H1 (cell line): ENCODE results near the gene HTRA2. TPM values are rescaled to one million over a fixed set of nuclear protein-coding genes. Genes with fewer than 3 reads are reported as not detected.

Experiments used
- CTCF ChIA-PET: fragments of 300-600 bp; sonication (Branson Sonifier 250); formaldehyde crosslinking; loops from one replicate; lab custom pipeline; 2021; ENCODE audit not compliant: partially characterized antibody; lab: Charles Lee
- POLR2A ChIA-PET: fragments of 300-600 bp; sonication (Branson Sonifier 250); formaldehyde crosslinking; loops from one replicate; lab custom pipeline; 2021; ENCODE audit warnings: inconsistent platforms; ENCODE audit not compliant: partially characterized antibody; lab: Charles Lee
- DNase-seq, 2 experiments: peaks; one replicate each; pipeline versions ENCODE4 v3.0.0 to v3.0.0-alpha.2; 2010 to 2022; ENCODE audit warnings: low spot score in 2 of 2, low read depth in 1 of 2, mixed read lengths in 1 of 2
- FAIRE-seq: peaks from 2 replicates; lab custom pipeline; 2011; peaks lifted over from hg19 to GRCh38; lab: Jason Lieb, UNC
- H2AFZ ChIP-seq: 2 replicates; pipeline ENCODE4 v1.8.1; 2012; ENCODE audit warnings: low read length, inconsistent platforms
- H2AK5ac ChIP-seq: 2 replicates; pipeline ENCODE4 v1.6.1; 2013; ENCODE audit warnings: low read depth, low read length
- H2BK120ac ChIP-seq: replicated peaks from 2 replicates; pipeline ENCODE3; 2013; ENCODE audit warnings: low read depth, low read length, inconsistent platforms
- H2BK12ac ChIP-seq: 2 replicates; pipeline ENCODE4 v1.6.1; 2013; ENCODE audit warnings: low read depth, low read length
- H2BK15ac ChIP-seq: 2 replicates; pipeline ENCODE4 v1.6.1; 2013; ENCODE audit warnings: low read length
- H2BK20ac ChIP-seq: 2 replicates; pipeline ENCODE4 v1.6.1; 2013; ENCODE audit warnings: low read length
- H2BK5ac ChIP-seq: 2 replicates; pipeline ENCODE4 v1.6.1; 2013; ENCODE audit warnings: low read depth, low read length
- H3K14ac ChIP-seq: 2 replicates; pipeline ENCODE4 v1.6.1; 2013; ENCODE audit warnings: inconsistent platforms; ENCODE audit not compliant: insufficient read length
- H3K18ac ChIP-seq: 2 replicates; pipeline ENCODE4 v1.6.1; 2013; ENCODE audit warnings: low read length; ENCODE audit errors: extremely low read depth
- H3K23ac ChIP-seq: 2 replicates; pipeline ENCODE4 v1.6.1; 2013; ENCODE audit warnings: inconsistent platforms; ENCODE audit not compliant: insufficient read length
- H3K23me2 ChIP-seq: 2 replicates; pipeline ENCODE4 v1.6.1; 2013; ENCODE audit warnings: low read depth, low read length
- H3K27ac ChIP-seq: 2 replicates; pipeline ENCODE4 v1.6.1; 2011; ENCODE audit warnings: low read depth, low read length, inconsistent platforms
- H3K27me3 ChIP-seq, 4 experiments: replicated peaks in 1 of 4; 1 replicate in 1 of 4; 2 replicates in 3 of 4; pipeline versions ENCODE4 v1.6.1 to v1.8.1; 2011 to 2013; ENCODE audit warnings: low read length in 3 of 4, mild to moderate bottlenecking in 3 of 4, inconsistent platforms in 2 of 4, mixed read lengths in 2 of 4, moderate library complexity in 1 of 4; ENCODE audit not compliant: control insufficient read depth in 3 of 4, insufficient read depth in 3 of 4; ENCODE audit errors: extremely low read depth in 1 of 4
- H3K36me3 ChIP-seq, 4 experiments: 2 replicates each; pipeline versions ENCODE4 v1.6.1 to v1.8.1; 2011 to 2013; ENCODE audit warnings: mild to moderate bottlenecking in 4 of 4, low read length in 3 of 4, moderate library complexity in 2 of 4, control low read depth in 1 of 4, inconsistent platforms in 1 of 4; ENCODE audit not compliant: insufficient read depth in 4 of 4, control insufficient read depth in 2 of 4
- H3K4ac ChIP-seq: replicated peaks from 2 replicates; pipeline ENCODE3; 2013; ENCODE audit warnings: low read length, low read depth, mixed read lengths, inconsistent platforms; ENCODE audit not compliant: insufficient read length
- H3K4me1 ChIP-seq, 4 experiments: replicated peaks in 1 of 4; 1 replicate in 1 of 4; 2 replicates in 3 of 4; pipeline versions ENCODE4 v1.6.1 to v1.8.1; 2011 to 2013; ENCODE audit warnings: low read length in 3 of 4, inconsistent platforms in 2 of 4, mixed read lengths in 1 of 4; ENCODE audit not compliant: insufficient read depth in 4 of 4, control insufficient read depth in 3 of 4
- H3K4me2 ChIP-seq, 2 experiments: 2 replicates each; pipeline versions ENCODE4 v1.6.1 to v1.8.1; 2011 to 2013; ENCODE audit warnings: low read depth in 2 of 2, low read length in 2 of 2, control low read depth in 1 of 2, inconsistent platforms in 1 of 2, mild to moderate bottlenecking in 1 of 2; ENCODE audit not compliant: insufficient read depth in 1 of 2
- H3K4me3 ChIP-seq, 4 experiments: fragments of 200-600, 300-600 bp in 1 of 4; sonication (generic), shearing (Covaris generic), sonication (Bioruptor Twin) in 1 of 4; 2 replicates each; pipeline versions ENCODE4 v1.5.1 to v1.8.1; 2011 to 2016; ENCODE audit warnings: low read length in 4 of 4, low read depth in 3 of 4, control low read depth in 2 of 4, inconsistent platforms in 2 of 4, mild to moderate bottlenecking in 2 of 4, mixed read lengths in 1 of 4, moderate library complexity in 1 of 4; ENCODE audit not compliant: insufficient read depth in 2 of 4; ENCODE audit errors: extremely low read depth in 1 of 4
- H3K56ac ChIP-seq: replicated peaks from 2 replicates; pipeline ENCODE3; 2013; ENCODE audit warnings: low read depth, mild to moderate bottlenecking, mixed read lengths, low read length, inconsistent platforms; ENCODE audit not compliant: insufficient read length
- H3K79me1 ChIP-seq: 2 replicates; pipeline ENCODE4 v1.6.1; 2013; ENCODE audit warnings: low read depth, low read length, control low read depth
- H3K79me2 ChIP-seq, 2 experiments: 2 replicates each; pipeline versions ENCODE4 v1.6.1 to v1.8.1; 2012 to 2013; ENCODE audit warnings: low read length in 2 of 2, mild to moderate bottlenecking in 2 of 2, inconsistent platforms in 1 of 2; ENCODE audit not compliant: insufficient read depth in 2 of 2, control insufficient read depth in 1 of 2
- H3K9ac ChIP-seq, 4 experiments: replicated peaks in 1 of 4; 1 replicate in 1 of 4; 2 replicates in 3 of 4; pipeline versions ENCODE4 v1.6.1 to v1.8.1; 2011 to 2013; ENCODE audit warnings: low read depth in 3 of 4, low read length in 3 of 4, control low read depth in 2 of 4, mild to moderate bottlenecking in 2 of 4, moderate library complexity in 2 of 4, inconsistent platforms in 1 of 4; ENCODE audit errors: extremely low read depth in 1 of 4
- H3K9me3 ChIP-seq, 2 experiments: 2 replicates each; pipeline versions ENCODE4 v1.6.1 to v1.8.1; 2012 to 2013; ENCODE audit warnings: mild to moderate bottlenecking in 2 of 2, moderate library complexity in 2 of 2, control low read depth in 1 of 2, inconsistent platforms in 1 of 2, low read depth in 1 of 2, low read length in 1 of 2, mixed read lengths in 1 of 2; ENCODE audit not compliant: insufficient read depth in 2 of 2
- H4K20me1 ChIP-seq, 2 experiments: replicated peaks in 1 of 2; 2 replicates each; pipeline versions ENCODE3 to v1.8.1; 2011 to 2013; ENCODE audit warnings: inconsistent platforms in 2 of 2, low read length in 2 of 2, mild to moderate bottlenecking in 1 of 2; ENCODE audit not compliant: insufficient read depth in 2 of 2, control insufficient read depth in 1 of 2
- H4K5ac ChIP-seq: 2 replicates; pipeline ENCODE4 v1.6.1; 2013; ENCODE audit warnings: low read length, low read depth, mixed read lengths, inconsistent platforms; ENCODE audit not compliant: insufficient read length
- H4K8ac ChIP-seq: 2 replicates; pipeline ENCODE4 v1.8.0; 2013; ENCODE audit warnings: mild to moderate bottlenecking, moderate library complexity, low read length, inconsistent platforms; ENCODE audit not compliant: insufficient read depth; ENCODE audit errors: extremely low read depth
- H4K91ac ChIP-seq: replicated peaks from 2 replicates; pipeline ENCODE3; 2013; ENCODE audit warnings: low read length, mixed read lengths, inconsistent platforms; ENCODE audit not compliant: insufficient read length
- KDM4A ChIP-seq: IDR thresholded peaks from one replicate; pipeline ENCODE4 v1.7.1; 2012; ENCODE audit warnings: low read depth, mild to moderate bottlenecking, moderate library complexity, low read length, inconsistent platforms; ENCODE audit not compliant: severe bottlenecking
- WGBS, 2 experiments: shearing (Covaris generic) in 1 of 2; methylation state at CpG; one replicate each; pipeline versions ENCODE4 v1.1.6 to v1.1.7; 2013 to 2015; ENCODE audit warnings: low lambda C conversion rate in 2 of 2, mixed read lengths in 2 of 2, inconsistent platforms in 1 of 2, low coverage in 1 of 2, missing lambda C conversion rate in 1 of 2; ENCODE audit not compliant: insufficient replicate concordance in 2 of 2, insufficient coverage in 1 of 2, insufficient read length in 1 of 2; ENCODE audit errors: extremely low coverage in 1 of 2, missing lambda C conversion rate in 1 of 2; 5-methylcytosine and 5-hydroxymethylcytosine counted together
- polyA plus RNA-seq, 7 experiments: library from polyadenylated mRNA; depleted of rRNA in 3 of 7; stranded (reverse) in 5 of 7; unstranded in 2 of 7; fragments of >200 nt in 5 of 7; fragments of 200-250 nt in 2 of 7; gene quantifications; 1 replicate in 5 of 7; 2 replicates in 1 of 7; 4 replicates in 1 of 7; pipeline versions ENCODE4 v1.2.1 to v1.2.3, GENCODE V29; 2011 to 2013; ENCODE audit warnings: missing spikeins in 2 of 7, mixed read lengths in 2 of 7
- total RNA-seq: library from RNA; stranded (reverse); fragmentation: NEBNext Ultra II Directional; extraction: Animal tissue kit (Norgen Biotek cat#: 25700); gene quantifications from 2 replicates; pipeline ENCODE4 v1.2.1, GENCODE V29; 2021

The HTRA2 gene
- total and polyA plus RNA-seq, 2 of the 8 experiments (the other 6 are each of a cell fraction or from before 2014, with no cell fraction given): 21.6 to 37.6 TPM

- Histone ChIP-seq H3K79me1 (no peaks in the 10 kb centered on the region), H2BK5ac (no peak overlapping the region), H2BK12ac (no peak overlapping the region), H4K8ac (no peak overlapping the region), H3K36me3 (peaks cover 7 to 22% (median 18%) of the 10 kb centered on the region in 4 experiments), H3K9ac (no peak overlapping the region), H3K23ac (no peak overlapping the region), H3K14ac (no peak overlapping the region), H2BK15ac (no peak overlapping the region), H3K4me3 (no peak overlapping the region), H3K9me3 (no peaks in the 10 kb centered on the region), H3K56ac (no peak overlapping the region), H2AFZ (no peak overlapping the region), H2AK5ac (no peak overlapping the region), H4K5ac (no peak overlapping the region), H3K4me1 (no peaks in the 10 kb centered on the region), H4K91ac (no peak overlapping the region), H4K20me1 (peaks cover 2 to 9% of the 10 kb centered on the region in 2 experiments), H3K4ac (no peak overlapping the region), H3K27me3 (peaks cover 0 to under 1% (median under 1%) of the 10 kb centered on the region in 4 experiments; a peak in 3 of 7 replicates), H3K23me2 (no peaks in the 10 kb centered on the region), H3K4me2 (no peak overlapping the region), H2BK120ac (no peak overlapping the region), H3K18ac (no peak overlapping the region), H2BK20ac (no peak overlapping the region), H3K79me2 (no peaks in the 10 kb centered on the region), H3K27ac (no peak overlapping the region)
- no peak for DNase-seq
- ChIA-PET POLR2A (interaction anchor here (0.9 to 2.9 kb wide), 5 partner anchors 10 to 42 kb away, joined by 3 to 10 read pairs (median 4); partner anchors contain the start of genes LBX2 and PCGF1), CTCF (interaction anchor here (1.0 to 6.9 kb wide), 5 partner anchors 11 to 97 kb away, joined by 3 to 37 read pairs (median 7); partner anchors contain the start of genes INO80B and LBX2)
- 92% methylated on average over 5 of the region's 9 CpGs; no CpG with 5 or more reads in 1 of the 2 experiments for WGBS, 2 experiments
- no peak for FAIRE-seq
- no peak for TF ChIP-seq KDM4A
Observed at GRCh38 chr2:74489906-74490305, 39.8 kb upstream of the HTRA2 start.
